AG09319 (cell line): ENCODE measurements around the gene SPTBN2.

Experiments
- DNase-seq: peaks from one replicate; pipeline ENCODE4 v3.0.0-alpha.2; 2010; ENCODE audit warnings: low read depth; ENCODE audit errors: extremely low read depth
- TF ChIP-seq, protein P1 (sequence below): IDR thresholded peaks from 2 replicates; pipeline ENCODE4 v1.5.1; 2011; ENCODE audit warnings: low read depth, mild to moderate bottlenecking, inconsistent platforms, low read length, moderate library complexity

Gene SPTBN2

GRCh38 chr11:66700742-66701141 is 28.3 kb downstream of the SPTBN2 start:
- TF ChIP-seq, protein P1, sequence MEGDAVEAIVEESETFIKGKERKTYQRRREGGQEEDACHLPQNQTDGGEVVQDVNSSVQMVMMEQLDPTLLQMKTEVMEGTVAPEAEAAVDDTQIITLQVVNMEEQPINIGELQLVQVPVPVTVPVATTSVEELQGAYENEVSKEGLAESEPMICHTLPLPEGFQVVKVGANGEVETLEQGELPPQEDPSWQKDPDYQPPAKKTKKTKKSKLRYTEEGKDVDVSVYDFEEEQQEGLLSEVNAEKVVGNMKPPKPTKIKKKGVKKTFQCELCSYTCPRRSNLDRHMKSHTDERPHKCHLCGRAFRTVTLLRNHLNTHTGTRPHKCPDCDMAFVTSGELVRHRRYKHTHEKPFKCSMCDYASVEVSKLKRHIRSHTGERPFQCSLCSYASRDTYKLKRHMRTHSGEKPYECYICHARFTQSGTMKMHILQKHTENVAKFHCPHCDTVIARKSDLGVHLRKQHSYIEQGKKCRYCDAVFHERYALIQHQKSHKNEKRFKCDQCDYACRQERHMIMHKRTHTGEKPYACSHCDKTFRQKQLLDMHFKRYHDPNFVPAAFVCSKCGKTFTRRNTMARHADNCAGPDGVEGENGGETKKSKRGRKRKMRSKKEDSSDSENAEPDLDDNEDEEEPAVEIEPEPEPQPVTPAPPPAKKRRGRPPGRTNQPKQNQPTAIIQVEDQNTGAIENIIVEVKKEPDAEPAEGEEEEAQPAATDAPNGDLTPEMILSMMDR = no peak
- DNase-seq = no peak

DNA sequence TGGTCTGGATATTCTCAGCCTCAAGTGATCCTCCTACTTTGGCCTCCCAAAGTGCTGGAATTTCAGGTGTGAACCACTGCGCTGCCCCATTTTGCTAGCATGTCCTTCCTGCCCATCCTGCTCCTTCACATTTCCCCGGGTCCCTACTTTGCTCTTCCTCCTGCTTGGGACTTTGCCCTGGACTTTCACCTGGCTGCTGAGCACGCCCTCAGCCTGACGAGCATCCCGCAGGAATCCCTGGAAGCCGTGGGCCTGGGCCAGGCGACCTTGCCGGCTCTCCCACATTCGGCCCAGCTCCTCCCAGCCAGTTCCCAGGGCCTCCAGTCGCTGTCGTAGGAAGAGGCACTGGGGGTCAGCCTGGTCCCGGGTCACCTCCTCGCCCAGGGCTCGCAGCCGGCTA is 28.7 kb downstream of the SPTBN2 start:
- TF ChIP-seq, protein P1 = no peak
- DNase-seq = no peak

GRCh38 chr11:66698491-66698890 is 30.5 kb downstream of the SPTBN2 start:
- DNase-seq = no peak
- TF ChIP-seq, protein P1 = no peak

DNA sequence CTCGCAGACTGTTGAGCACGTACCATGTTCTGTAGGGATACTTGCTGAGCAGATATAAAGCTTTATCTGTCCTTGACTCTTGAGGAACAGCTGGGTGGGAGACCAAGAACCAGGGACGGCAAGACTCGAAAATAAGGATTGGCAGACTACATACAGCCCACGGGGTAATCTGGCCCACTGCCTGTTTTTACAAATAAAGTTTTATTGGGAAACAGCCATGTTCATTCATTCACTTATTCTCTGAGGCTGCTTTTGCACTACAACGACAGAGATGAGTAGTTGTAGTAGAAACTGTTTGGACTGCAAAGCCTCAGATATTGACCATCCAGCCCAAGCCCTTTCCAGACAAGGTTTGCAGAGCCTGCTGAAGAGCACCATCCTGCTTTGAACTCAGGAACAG is 31.0 kb downstream of the SPTBN2 start:
- no peak for DNase-seq
- TF ChIP-seq, protein P1 = no peak

DNA sequence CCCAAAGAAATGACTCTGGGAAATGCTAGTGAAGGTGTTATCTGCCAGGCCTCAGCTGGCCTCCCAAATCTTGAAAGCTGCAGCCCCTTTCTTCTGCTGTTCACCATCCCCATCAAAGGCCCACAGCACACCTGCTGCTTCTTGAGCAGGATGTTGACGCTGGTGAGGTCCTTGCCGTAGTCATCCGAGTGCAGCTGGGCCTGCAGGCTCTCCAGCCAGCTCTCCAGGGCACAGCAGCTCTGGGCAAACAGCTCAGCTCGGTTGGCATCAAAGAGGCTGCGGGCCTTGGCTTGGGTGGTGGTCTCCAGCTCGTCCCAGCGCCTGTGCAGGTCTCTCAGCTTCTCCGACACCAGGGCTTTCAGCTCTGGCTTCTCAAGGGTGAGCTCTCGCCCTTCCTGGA is 32.9 kb downstream of the SPTBN2 start:
- DNase-seq = no peak
- TF ChIP-seq, protein P1 = no peak

DNA sequence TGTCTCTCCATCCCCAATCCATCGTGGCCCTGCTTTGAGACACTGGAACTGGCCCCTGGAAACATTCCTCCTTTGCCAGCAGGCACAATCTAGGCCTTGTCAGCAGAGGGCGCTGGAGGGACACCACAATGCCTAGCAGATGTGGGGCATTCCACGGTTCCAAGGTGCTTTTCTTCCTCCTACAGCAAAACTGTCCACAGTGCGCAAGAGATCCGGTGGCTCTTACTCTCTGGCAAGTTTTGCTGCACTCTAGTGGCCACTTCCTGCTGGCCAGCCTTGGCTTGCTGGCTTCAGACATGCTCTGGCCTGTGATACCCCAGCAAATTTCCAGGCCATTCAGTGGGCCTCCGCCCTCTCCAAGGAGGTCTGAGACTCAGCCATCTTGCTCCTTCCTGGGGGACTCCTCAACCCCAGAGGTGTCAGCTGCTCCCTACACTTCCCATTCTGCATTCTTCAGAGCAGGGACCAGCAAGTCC is 34.2 kb downstream of the SPTBN2 start:
- TF ChIP-seq, protein P1 = peak; percentile 97
- peak; percentile 95 for DNase-seq

- TF ChIP-seq, protein P1 = no peak
- DNase-seq = no peak
These were observed 35.0 kb downstream of the SPTBN2 start for GRCh38 chr11:66694056-66694410.
